Activated CD8-positive, alpha-beta memory T cell treated with anti-CD3 and anti-CD28 coated beads for 36 hours (primary cell): ENCODE data around the gene SPRR4. TPM values are rescaled to one million over a fixed set of nuclear protein-coding genes. Genes with fewer than 3 reads are reported as not detected.

Experiments
- CTCF ChIA-PET: fragments of 350-600 bp; sonication (Branson Sonifier 250); formaldehyde crosslinking; loops from one replicate; lab custom pipeline; 2021; ENCODE audit warnings: antibody characterized with exemption; lab: Charles Lee
- POLR2A ChIA-PET: fragments of 350-600 bp; sonication (Branson Sonifier 250); formaldehyde crosslinking; loops from one replicate; lab custom pipeline; 2021; ENCODE audit warnings: antibody characterized with exemption; lab: Charles Lee
- total RNA-seq, 2 experiments: library from RNA; stranded (reverse); gene quantifications; one replicate each; pipeline ENCODE4 v1.2.3, GENCODE V29; 2021

Gene SPRR4, protein sequence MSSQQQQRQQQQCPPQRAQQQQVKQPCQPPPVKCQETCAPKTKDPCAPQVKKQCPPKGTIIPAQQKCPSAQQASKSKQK
- total RNA-seq: not detected

DNA sequence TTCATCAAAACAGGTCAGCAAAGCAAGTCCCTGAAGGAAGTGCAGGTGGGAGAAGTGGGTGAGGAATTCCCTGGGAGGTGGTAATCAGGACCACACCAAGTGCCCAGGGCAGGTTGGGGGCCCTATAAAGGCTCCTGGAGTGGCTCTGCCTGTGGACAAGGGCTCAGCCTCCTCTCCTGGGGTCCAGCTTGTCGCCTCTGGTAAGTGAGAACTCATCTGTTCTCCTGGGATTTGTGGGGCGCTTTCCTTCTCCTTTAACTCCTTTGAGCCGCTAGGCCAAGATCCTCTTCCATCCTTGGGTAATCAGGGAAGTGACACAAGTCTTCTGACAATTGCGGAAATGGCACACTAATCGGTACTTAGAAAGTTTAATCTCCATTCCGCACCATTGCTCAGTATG lies at the start of gene SPRR4:
Gene SPRR4 (plus strand): TSS at position 154 of the 400 bp plus-strand sequence. CDS start 1,243 bp downstream, outside the sequence.
- CTCF ChIA-PET: no interaction called here
- POLR2A ChIA-PET: no interaction called here

DNA sequence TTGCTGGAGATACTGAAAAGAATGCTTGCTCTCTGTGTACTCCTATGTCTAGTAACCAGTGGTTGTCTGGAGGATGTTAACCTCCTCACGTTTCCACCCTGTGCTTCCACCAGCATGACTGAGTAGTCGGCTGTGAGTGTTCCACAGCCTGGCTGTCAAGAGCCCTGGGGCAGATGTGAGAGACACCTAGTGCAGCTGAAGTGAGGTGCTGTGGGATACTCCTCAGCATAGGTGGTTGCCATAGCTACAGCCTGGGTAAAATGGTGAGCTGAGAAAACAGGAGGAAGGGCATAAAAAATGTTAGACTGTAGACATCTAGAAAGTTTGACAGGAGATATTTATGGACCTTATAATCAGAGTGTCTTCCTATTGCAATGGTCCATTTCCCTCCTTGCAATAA lies 46.3 kb upstream of the SPRR4 start:
- ChIA-PET CTCF (no interaction called here), POLR2A (no interaction called here)

DNA sequence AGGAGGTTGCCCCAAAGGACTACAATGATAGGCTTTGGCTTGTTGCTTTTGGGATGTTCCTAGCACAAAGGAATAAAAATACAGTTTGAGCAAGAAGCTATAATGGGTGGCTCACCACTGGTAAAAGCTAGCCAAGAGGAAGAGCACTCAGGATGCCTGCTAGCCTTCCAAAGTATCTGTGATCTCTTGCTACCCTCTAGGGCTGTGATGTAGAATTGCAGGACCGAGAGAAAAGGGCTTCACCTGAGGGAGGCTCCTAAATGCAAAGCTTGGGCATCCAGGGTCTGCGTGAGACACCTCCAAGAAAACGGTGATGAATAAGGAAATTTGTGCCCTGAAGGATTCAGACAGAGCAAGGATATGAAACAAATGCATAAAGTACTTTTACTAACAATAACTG lies 44.4 kb upstream of the SPRR4 start:
- POLR2A ChIA-PET: no interaction called here
- CTCF ChIA-PET: no interaction called here

DNA sequence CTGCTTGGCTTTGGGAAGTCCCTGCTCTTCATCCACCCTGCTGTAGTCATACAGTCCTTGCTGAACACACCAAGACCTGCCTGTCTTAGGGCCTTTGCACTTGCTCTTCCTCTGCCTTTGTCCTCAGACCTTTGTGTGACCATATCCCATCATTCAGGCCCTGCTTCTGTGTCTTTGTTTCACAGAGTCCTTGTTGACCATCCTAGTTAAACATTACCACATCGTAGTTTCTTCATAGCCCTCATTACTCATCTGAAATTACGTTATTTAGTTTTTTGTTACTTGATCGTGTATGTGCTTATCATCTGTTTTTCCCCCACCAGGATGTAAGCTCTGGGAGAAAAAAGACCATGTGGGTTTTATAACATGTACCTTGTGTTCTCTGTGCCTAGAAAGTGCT lies 41.8 kb upstream of the SPRR4 start:
- POLR2A ChIA-PET: no interaction called here

DNA sequence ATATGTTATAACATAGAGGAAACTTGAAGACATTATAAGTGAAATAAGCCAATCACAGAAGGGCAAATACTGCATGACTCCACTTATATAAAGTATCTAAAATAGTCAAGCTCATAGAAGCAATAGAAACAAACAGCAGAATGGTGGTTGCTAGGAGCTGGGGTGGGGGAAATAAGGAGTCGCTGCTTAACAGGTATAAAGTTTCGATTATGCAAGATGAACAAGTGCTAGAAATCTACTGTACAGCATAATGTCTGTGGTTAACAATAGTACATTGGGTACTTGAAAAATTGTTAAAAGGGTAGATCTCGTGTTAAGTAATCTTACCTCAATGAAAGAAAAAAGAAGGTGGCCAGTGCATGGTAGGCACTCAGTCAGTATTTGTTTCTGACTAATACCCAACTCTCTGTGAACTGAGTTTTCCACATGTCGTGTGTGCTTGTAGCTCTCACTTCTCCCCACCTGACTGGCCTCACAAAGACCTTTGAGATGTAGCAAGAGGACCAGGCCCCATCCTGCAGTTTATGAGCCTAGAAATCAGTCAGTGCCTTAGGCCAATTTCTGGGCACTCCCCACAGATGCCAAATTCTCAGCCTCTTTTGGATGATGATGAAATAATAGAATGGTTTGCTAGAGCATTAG lies 38.2 kb upstream of the SPRR4 start:
- ChIA-PET POLR2A (no interaction called here), CTCF (no interaction called here)

More for the DNA sequence above, 41.8 kb upstream of the SPRR4 start:
- CTCF ChIA-PET: no interaction called here

DNA sequence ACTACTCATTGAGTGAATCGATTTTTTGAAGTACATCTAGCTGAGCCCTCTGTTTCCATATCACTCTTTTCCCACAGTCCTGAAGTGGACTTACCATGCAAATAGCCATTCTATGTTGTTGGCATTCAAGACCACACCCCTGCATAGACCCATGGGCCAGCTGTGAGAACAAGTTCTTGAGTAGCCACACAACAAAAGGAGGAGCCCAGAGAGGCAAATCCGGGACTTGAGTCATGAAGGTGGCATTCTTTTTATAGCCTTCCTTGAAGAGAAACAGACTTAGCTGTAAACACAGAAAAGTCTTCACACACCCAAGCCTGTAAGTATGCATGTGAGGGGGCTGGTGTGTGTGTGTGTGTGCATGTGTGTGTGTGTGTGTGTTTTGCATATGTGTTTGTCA lies 37.3 kb upstream of the SPRR4 start:
- POLR2A ChIA-PET: no interaction called here
- CTCF ChIA-PET: no interaction called here

DNA sequence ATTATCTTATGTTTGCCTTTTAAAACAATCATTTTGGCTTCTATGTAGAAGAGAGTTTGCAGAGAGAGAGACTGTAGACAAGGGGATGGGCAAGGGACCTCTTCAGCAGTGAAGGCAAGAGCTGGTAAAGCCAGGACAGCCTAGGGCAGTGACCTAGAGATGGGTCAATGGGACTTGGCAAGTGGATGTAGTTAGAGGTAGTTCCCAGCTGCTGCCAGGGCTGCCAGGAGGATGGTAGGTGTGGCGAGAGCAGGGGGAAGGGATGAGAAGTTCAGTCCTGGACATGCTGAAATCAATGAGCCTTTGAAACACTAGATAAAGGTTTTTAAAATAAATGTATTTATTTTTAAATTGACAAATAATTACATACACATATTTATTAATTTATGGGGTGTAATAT lies 29.8 kb upstream of the SPRR4 start:
- POLR2A ChIA-PET: no interaction called here
- CTCF ChIA-PET: no interaction called here

DNA sequence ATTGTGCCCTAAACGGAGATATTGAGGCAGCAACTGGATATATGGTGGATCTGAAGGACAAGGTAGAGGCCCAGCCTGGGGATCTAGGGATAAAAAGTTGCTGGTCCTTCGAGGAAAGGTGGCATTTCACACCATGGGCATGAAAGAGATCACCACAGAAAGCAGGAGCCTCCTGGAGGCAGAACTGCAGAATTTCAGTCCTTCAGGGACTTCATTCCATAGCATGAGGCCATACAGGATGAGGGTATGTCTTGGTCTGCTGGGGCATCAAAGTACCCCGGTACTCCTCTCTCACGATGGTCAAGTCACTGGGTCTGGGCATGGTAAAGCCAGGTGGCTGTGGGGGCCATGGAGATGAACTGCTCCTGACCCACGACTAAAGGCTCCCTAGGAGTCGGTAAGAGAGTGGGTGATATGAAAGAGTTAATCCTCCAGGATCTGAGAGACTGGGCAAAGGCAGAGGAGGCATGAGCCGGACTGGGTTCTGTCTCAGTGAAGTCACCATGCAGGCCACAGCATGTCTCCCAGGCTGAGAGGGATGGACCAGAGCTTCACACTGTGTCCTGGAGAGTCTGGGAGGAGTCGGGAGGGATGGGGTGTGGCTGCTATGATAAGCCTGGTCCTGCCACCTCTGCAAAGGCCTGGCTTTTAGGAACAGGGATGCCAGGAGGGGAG lies 29.3 kb upstream of the SPRR4 start:
- ChIA-PET POLR2A (no interaction called here), CTCF (no interaction called here)

DNA sequence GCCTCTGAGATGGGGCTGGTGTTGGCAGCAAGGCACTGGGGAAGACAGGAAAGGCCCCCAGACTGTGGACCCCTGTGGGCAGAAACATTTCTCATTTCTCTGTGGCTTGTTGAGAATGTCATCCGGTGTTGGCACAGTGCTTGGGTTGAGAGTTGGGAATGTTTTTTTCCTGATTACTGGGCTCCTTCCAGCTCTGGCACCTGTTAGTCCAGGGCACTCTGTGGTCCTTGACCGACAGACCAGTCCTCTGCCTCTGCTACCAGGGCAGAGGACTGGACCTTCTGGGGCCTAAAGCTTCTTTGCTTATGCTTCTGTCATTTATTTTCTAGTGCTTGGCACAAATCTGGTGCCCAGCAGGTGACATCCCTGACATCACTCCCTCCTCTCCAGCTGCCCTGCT lies 28.3 kb upstream of the SPRR4 start:
- ChIA-PET POLR2A (no interaction called here), CTCF (no interaction called here)

DNA sequence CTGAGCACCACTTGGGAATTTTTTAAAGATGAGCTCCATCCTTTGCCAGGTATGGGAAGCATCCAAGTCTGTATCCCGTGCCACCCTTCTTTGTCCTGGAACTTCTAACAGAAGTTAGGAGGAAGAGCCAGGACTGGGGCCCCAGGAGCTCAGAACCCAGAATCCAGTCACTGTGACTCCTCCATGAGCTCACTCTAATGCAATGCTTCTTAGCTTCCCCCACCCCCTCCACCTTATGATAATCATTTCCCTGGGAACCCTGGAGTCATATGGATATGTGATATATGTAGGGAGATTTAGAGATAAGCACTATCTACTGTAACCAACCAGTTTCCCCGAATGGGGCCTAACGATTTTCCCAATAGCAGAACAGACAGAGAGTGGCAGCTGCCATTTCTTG lies 24.2 kb upstream of the SPRR4 start:
- ChIA-PET POLR2A (no interaction called here), CTCF (no interaction called here)

DNA sequence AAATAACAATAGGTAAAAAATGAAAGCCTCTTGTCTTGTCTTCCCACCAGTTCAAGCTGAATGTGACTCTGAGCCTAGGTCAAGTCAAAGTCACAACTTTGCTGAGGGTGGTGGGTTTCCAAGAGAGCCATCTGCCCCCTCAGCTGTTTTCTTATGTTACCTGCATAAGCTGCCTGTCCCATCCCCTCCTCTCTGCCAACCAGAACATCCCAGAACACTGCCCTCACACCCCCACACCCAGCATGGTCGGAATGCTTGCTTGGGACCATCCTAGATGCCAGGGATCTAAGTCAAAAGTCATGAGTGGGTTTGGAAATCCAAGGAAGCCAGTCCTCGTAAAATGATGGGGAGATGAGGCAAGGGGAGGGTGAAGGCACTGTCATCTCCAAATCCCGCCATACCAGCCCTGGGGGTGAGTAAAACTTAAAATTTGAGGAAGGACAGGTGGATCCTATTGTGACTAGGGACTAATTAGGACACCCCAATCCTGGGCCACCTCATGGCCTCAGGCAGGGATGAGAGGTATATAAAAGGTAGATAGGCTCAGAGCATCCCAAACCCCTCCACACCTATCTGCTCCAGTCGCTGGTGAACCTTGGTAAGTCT lies 23.7 kb upstream of the SPRR4 start, which contains the start of gene SPRR5:
Gene SPRR5 (plus strand): TSS at position 556 of the 606 bp plus-strand sequence. CDS start 1,349 bp downstream, outside the sequence.
- CTCF ChIA-PET: no interaction called here
- POLR2A ChIA-PET: no interaction called here

DNA sequence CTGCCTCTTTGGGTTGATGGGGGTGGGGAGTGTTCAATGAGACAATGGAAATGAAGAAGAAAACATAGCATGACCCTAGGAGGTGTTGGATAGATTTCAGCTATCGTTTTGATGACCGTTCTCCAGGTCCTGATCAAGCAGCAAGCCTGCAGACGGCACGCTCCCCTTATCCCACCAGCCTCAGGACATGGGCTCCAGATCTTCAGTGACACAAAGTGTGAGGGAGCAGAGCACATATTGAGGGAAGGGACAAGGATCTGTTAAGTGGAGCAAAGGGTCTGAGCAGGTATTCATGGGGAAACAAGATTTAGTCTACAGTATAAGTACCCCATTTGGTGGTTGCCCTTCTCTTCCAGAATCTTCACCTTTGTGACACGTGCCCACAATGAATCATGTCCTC lies 18.7 kb upstream of the SPRR4 start:
- CTCF ChIA-PET: no interaction called here

DNA sequence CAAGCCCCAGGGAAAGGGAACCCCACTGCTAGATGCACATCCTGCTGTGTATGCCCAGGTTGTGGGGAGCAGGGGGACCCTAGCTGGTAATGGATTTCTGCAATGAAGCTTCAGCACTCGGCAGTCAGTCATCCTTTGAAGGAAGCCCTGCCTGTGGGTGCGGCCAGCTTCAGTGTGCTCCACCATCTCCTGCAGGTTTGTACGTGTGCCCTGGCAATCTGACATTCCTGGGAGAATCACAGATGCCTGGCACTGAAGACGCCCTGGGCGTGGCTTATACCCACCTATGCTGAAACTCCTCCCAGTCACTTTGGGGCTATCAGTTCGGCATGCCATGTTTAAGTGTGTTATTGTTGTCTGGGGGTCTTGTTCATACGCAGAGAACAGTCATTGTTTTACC lies 16.7 kb upstream of the SPRR4 start:
- CTCF ChIA-PET: no interaction called here
- POLR2A ChIA-PET: no interaction called here

More for the DNA sequence above, 18.7 kb upstream of the SPRR4 start:
- POLR2A ChIA-PET: no interaction called here

DNA sequence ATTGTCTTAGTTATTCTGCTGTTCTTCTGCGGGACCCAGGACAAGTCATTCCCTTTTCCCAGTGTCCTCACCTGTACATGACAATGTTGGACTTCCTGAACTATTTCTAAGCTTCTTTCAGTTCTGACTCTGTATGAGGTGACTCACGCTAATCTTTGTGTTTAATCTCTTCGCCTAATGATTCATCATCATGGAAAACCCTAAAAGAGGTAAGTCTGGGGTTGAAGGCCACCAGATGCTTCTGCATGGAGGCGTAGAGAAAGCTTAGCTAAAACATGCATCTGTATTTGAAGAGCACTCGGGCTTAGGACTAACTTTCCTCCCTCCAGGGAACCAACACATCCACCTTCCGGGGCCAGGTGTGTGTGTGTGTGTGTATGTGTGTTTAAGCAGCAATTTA lies 16.0 kb upstream of the SPRR4 start:
- ChIA-PET CTCF (no interaction called here), POLR2A (no interaction called here)

DNA sequence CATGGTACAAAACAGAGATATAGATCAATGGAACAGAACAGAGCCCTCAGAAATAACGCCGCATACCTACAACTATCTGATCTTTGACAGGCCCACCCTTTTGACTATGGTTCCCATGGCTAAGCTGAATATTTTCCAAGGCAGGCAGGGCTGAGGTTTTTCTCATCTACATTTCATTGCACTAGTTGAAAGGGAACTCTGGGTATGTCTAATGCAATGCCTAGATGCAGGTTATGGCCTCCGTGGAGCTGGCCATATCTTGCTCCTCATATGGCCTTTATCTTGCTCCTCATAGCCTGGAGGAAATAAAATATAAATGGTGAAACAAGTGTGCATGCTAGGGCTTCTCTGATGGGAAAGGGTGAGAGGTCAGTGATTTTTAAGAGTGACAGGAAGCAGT lies 12.9 kb upstream of the SPRR4 start:
- CTCF ChIA-PET: no interaction called here
- POLR2A ChIA-PET: no interaction called here

DNA sequence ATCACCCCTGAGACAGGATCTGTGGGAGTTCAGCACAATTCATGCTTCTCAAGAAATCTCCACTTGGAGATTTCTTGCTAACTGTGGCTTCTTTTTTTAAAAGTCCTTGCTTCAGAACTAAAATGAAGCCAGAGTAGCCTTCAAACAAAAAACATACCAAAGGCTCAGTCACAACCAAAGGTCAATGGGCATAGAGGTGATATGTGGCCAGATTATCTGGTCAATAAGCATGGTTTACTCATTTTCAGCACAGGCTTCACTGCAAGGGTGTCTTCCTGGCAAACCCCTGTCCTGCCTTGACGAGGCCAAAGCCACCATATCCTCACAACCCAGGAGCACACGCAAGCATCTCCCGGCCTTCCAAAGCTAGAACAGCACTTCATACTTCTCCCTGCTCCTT lies 11.2 kb upstream of the SPRR4 start:
- CTCF ChIA-PET: no interaction called here
- POLR2A ChIA-PET: no interaction called here

DNA sequence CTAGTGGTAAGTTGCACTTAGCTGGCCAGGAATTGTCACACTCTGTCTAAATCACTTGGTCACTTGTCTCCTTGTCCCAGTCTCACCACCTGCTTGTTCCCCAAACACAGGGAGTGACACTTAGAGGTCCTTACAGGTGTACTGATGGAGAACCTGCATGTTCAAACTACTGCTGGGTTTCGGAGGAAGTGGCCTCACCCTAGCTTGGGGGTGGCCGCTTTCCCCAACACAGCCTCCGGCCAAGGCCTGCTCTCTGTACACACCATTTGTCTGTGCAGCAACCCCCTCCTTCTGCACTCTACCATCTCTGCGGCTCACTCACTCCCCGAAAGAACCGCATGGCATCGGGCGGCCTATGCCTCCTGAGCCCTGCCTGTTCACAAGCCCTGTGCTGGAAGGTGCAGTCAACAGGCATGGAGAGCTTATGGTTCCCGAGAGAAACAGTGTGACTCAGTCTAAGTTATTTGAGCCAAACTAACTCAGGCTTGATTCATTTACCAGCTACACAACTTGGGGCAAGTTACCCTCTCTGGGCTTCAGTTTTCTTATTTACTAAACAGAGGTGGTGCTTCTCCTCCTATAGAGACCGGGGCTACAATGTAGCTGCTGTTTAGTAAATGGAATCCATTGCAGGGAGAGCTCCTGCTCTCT lies 10.5 kb upstream of the SPRR4 start:
- ChIA-PET CTCF (no interaction called here), POLR2A (no interaction called here)

DNA sequence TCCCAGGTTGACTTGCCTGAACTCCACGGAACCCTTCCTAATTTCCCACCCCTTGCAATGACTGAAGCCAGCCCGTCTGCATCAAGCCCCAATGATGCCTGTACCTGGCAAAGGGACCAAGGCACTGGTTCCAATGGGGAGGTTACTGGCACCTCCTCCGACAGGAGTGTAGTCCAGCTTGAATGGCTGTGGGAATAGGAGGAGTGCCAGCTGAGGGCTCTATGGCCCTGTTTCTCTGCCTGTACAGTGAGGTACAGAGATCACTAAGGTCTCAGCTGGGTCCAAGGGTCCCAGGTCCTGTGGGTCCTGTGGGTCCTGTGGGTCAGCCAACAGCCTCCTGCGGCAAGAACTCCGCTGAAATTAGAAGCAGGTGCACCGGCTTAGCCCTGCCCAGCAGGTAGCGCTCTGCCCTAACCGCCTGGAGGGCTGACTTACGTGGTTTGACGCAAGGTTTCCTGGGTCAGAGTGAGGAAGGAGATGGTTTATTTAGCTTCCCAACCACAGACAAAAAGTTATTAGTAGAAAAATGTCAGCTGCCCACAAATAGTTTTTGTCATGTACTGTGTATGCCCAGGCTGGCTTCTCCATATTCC lies 9.9 kb upstream of the SPRR4 start:
- CTCF ChIA-PET: no interaction called here
- POLR2A ChIA-PET: no interaction called here

DNA sequence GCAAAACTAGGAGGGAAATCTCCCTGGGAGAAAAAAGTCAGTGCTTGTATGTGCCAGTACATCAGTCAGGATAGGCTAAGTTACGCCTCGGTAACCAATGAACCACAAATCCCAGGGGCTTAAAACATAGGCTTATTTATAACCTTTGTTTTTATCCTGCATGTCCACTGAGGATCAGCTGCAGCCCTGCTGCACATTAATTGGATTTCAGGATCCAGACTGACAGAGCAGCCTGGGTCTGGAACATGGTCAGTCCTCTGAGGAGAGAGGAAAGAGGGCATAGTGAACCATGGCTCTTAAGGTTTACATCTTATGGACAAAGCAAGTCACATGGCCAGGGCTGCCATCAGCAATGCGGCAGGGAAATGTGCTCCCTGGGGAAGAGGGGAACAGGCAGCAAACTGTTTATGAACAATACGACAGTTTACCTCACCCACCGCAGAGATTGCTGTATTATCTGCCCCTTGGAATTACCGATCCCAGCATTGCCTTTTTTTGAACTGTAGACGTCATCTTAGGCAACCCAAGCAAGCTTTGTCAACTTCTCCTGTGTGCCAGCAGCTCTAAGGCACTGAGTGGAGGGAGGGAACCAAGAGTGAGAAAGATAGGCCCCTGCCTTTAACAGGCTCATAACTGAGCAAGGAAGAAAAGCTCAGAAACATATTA lies 9.1 kb upstream of the SPRR4 start:
- ChIA-PET POLR2A (no interaction called here), CTCF (no interaction called here)
